ENCODE results near the gene SUN2.
"Not testable (repeated sequence)": the region's sequence is repeated elsewhere in the genome, so short reads cannot be mapped to it uniquely, and the experiment has no call there.

SUN2 gene, protein sequence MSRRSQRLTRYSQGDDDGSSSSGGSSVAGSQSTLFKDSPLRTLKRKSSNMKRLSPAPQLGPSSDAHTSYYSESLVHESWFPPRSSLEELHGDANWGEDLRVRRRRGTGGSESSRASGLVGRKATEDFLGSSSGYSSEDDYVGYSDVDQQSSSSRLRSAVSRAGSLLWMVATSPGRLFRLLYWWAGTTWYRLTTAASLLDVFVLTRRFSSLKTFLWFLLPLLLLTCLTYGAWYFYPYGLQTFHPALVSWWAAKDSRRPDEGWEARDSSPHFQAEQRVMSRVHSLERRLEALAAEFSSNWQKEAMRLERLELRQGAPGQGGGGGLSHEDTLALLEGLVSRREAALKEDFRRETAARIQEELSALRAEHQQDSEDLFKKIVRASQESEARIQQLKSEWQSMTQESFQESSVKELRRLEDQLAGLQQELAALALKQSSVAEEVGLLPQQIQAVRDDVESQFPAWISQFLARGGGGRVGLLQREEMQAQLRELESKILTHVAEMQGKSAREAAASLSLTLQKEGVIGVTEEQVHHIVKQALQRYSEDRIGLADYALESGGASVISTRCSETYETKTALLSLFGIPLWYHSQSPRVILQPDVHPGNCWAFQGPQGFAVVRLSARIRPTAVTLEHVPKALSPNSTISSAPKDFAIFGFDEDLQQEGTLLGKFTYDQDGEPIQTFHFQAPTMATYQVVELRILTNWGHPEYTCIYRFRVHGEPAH

DNA sequence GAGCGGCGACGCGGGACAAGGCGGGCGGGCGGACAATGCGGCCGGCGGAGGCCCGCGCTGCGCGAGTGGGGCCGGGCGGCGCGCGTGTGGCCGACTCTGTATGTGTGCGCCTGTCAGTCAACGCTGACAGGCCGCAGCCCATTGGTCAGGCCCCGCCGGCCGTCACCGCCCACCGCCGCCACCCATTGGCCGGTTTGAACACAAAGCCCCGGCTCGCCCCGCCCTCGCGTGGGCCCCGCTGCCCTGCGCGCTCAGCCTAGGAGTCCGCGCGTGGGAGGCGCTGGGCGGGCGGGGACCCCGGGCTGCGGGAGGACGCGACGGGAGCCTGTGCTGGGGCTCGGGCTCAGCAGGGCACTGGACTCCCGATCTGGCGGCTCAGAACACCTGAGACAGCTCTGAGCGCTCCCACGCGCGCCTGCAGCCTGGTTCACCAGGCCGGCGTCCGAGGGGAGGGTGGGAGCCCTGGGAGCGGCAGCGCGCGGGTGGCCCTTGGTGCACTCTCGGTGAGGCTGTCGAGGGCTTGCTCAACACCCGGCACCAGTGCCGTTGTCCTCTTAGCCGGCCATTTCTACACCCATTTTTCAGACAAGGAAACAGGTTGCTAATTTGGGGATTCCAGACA, at the start of gene SUN2:
TSS of gene SUN2 (minus strand) at position 88 of the 622 bp plus-strand sequence. CDS start 3,370 bp downstream, outside the sequence.
- TF ChIP-seq, protein P1, sequence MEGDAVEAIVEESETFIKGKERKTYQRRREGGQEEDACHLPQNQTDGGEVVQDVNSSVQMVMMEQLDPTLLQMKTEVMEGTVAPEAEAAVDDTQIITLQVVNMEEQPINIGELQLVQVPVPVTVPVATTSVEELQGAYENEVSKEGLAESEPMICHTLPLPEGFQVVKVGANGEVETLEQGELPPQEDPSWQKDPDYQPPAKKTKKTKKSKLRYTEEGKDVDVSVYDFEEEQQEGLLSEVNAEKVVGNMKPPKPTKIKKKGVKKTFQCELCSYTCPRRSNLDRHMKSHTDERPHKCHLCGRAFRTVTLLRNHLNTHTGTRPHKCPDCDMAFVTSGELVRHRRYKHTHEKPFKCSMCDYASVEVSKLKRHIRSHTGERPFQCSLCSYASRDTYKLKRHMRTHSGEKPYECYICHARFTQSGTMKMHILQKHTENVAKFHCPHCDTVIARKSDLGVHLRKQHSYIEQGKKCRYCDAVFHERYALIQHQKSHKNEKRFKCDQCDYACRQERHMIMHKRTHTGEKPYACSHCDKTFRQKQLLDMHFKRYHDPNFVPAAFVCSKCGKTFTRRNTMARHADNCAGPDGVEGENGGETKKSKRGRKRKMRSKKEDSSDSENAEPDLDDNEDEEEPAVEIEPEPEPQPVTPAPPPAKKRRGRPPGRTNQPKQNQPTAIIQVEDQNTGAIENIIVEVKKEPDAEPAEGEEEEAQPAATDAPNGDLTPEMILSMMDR (conservative IDR thresholded peaks at IDR 0.05; ENCODE audit: low read depth, low read length), result no peak
- DNase-seq (ENCODE audit: low read depth), result no peak
- peak within 1 kb of the TSS; percentile 63 for H3K4me3 ChIP-seq (ENCODE audit: low read length)

DNA sequence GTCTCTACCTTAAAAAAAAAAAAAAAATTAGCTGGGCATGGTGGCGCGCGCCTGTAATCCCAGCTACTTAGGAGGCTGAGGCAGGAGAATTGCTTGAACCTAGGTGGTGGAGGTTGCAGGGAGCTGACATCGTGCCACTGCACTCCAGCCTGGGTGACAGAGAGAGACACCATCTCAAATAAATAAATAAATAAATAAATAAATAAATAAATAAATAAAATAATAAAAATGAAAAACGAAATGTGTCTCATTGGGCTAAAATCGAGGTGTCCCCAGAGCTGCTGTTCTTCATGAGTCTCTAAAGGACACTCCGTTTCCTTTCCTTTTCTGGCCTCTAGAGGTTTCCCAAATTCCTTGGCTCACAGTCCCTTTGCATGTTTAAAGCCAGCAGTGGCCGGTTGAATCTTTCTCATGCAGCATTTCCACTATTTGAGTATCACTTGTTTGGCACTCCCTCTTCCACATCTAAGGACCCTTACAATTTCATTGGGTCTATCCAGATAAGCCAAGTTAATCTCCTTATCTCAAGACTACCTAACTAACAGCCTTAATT, 49.3 kb upstream of the SUN2 start:
- DNase-seq (ENCODE audit: low read depth); H3K4me3 ChIP-seq (ENCODE audit: low read length): not testable (repeated sequence)

DNA sequence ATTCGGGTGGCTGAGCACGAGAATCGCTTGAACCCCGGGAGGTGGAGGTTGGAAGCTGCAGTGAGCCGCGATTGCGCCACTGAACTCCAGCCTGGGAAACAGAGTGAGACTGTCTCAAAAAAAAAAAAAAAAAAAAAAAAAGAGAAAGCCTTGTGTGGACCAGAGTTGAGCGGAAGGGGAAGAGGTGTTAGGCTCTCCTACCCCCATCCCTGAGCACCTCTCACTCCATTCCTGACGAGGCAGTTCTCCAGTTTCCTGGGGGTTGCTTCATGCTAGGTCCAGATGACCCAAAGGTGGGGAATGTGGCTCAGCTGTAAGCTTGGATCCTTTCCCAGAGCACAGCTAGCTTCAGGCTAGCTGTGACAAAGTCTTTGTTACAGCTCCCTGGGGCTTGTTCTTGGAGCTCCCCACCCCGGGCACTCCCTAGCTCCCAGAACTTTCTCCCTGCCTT, 46.9 kb upstream of the SUN2 start:
- peak; percentile 84 for DNase-seq (ENCODE audit: low read depth)
- TF ChIP-seq, protein P1 (conservative IDR thresholded peaks at IDR 0.05; ENCODE audit: low read depth, low read length), result no peak
- no peak overlapping the region for H3K4me3 ChIP-seq (ENCODE audit: low read length)

DNA sequence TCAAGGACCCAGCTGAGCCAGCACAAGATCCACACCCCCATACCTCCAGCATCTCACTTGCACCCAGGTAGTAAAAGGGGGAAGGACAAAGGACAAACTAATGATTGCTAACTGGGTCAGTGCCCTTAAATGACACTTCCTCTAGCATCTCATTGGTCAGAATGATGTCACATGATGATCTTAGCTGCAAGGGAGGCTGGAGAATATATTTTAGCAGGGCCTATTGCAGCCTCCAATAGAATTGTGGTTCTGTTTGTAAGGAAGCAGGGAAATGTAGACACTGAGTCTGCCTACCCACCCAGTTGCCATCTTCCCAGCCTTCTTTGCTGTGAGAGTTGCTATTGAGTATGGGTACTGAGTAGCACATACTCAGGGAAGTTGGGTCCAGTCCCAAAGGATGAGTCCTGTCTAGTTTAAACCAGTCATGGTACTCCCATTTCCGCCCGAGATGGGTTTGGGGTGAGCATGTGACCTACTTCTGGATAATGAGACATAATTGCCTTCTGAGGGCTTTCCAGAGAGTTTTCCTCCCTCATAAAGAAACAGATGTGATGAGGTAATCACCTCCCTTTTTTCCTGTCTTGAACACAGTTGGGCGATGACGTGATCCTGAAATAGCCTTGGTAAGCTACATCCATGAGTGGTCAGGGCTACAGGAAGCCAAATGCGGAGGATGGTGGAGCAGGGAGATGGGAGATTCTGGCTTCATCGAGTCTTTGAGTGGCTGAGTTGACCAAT, 43.6 kb upstream of the SUN2 start:
- TF ChIP-seq, protein P1 (conservative IDR thresholded peaks at IDR 0.05; ENCODE audit: low read depth, low read length), result no peak
- H3K4me3 ChIP-seq (ENCODE audit: low read length), result no peak overlapping the region
- DNase-seq (ENCODE audit: low read depth), result no peak

DNA sequence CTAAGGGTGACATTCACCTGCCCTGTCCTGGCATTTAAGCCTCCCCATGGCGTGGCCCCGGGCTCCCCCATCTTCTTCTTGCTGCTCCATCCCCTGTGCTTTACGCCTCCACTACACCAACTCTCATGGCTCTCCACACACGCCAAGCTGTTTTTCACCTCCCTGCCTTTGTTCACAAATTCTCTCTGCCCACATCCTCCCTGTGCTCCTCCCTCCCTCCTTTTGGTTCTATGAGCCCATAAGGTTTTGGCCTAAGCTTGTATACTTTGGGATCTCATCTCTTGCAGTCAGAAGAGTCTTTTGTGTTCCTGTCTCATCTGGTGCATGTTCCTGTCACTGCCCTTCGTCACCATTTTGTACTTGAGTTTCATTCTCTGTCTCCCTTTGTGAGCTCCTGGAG, 42.7 kb upstream of the SUN2 start:
- DNase-seq (ENCODE audit: low read depth), result no peak
- no peak overlapping the region for H3K4me3 ChIP-seq (ENCODE audit: low read length)
- TF ChIP-seq, protein P1 (conservative IDR thresholded peaks at IDR 0.05; ENCODE audit: low read depth, low read length), result no peak

DNA sequence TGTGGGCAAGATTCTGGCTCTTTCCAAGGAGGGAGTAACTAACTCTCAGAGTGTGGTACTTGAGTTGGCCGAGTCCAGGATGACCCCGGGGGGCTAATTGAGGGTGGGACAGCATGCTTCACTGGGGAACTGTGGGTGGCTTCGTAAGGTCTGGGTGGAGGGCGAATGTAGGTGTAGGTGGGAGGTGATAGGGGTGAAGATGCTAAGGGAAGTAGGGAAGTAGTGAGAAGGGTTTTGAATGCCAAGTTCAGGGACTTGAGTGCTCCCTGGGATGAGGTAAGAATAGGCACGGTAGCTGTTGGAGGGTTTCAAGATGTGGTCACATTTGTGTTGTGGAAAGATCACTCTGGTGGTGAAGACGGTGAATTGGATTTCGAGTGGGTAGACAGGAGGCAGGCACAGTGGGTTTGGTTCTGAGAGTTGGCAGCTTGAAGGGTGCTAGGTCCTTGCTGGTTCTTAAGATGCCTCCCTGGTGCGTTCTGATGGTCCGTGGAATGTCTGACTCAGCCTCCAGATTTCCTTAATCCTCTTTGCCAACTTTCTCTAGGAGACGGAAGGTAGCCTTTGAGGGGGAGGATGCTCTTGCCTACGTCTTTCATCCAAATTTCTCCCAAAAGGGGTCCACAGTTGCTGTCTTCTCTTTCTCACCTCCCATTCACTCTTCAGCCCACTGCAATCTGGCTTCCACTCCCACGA, 40.6 kb upstream of the SUN2 start:
- TF ChIP-seq, protein P1 (conservative IDR thresholded peaks at IDR 0.05; ENCODE audit: low read depth, low read length), result no peak
- DNase-seq (ENCODE audit: low read depth), result no peak
- H3K4me3 ChIP-seq (ENCODE audit: low read length), result no peak overlapping the region

Measured in retinal pigment epithelial cell (primary cell).